Uterus (tissue), 4 donors: Measurements from ENCODE around the gene PRRT3. TPM values are rescaled to one million over a fixed set of nuclear protein-coding genes. Genes with fewer than 3 reads are reported as not detected.

Experiments used
- DNase-seq, 2 donors: peaks; one replicate each; pipeline ENCODE4 v3.0.0-alpha.2; 2019 to 2020
- H3K27ac ChIP-seq, 2 donors: fragments of 200-600 bp; sonication (generic); 1 replicate in 1 of 2; 2 replicates in 1 of 2; pipeline ENCODE4 v1.5.1; 2016 to 2018
- H3K27me3 ChIP-seq, 2 donors: fragments of 200-600 bp; sonication (generic); one replicate each; pipeline ENCODE4 v1.5.1; 2018 to 2019; ENCODE audit warnings: control low read depth in 1 of 2
- H3K36me3 ChIP-seq, 2 donors: fragments of 200-600 bp; sonication (generic); one replicate each; pipeline ENCODE4 v1.5.1; 2019; ENCODE audit warnings: control low read depth in 1 of 2
- H3K4me1 ChIP-seq, 2 donors: fragments of 200-600 bp; sonication (generic); one replicate each; pipeline ENCODE4 v1.5.1; 2018 to 2019; ENCODE audit warnings: control low read depth in 1 of 2
- H3K4me3 ChIP-seq, 2 donors: fragments of 200-600 bp; sonication (generic); 1 replicate in 1 of 2; 2 replicates in 1 of 2; pipeline ENCODE4 v1.5.1; 2018 to 2019; ENCODE audit warnings: mild to moderate bottlenecking in 1 of 2
- H3K9me3 ChIP-seq, 2 donors: fragments of 200-600 bp; sonication (generic); one replicate each; pipeline ENCODE4 v1.5.1; 2019; ENCODE audit warnings: control low read depth in 1 of 2
- CTCF ChIP-seq, 4 experiments: fragments of 200-600 bp in 2 of 4; fragments of 450-650 bp in 2 of 4; sonication (generic) in 2 of 4; IDR thresholded peaks; one replicate each; pipeline ENCODE4 v1.5.1; 2016 to 2019; ENCODE audit warnings: antibody characterized with exemption in 4 of 4, mild to moderate bottlenecking in 2 of 4, moderate library complexity in 1 of 4
- POLR2A ChIP-seq, 2 donors: fragments of 450-650 bp; IDR thresholded peaks; one replicate each; pipeline ENCODE4 v1.6.1; 2016; ENCODE audit warnings: antibody characterized with exemption in 2 of 2, mild to moderate bottlenecking in 1 of 2, moderate library complexity in 1 of 2
- intact Hi-C: fragments of 100-400 bp; cut with DNase I; formaldehyde crosslinking; loops from one replicate; pipeline ENCODE4 v1.15.1; 2023; ENCODE audit warnings: low total_unique reads
- total RNA-seq, 4 donors: library from RNA; depleted of rRNA in 3 of 4; stranded (reverse); fragments of >200 nt in 3 of 4; gene quantifications; one replicate each; pipeline versions ENCODE4 v1.1.0 to v1.2.4, GENCODE V29; 2014 to 2023
- donor health status: DM: yes; HTN: yes; CAD: no.

The PRRT3 gene
- total RNA-seq, 4 donors from 2014 or later, result 0.51 to 8.2 (median 2.2) TPM

- H3K4me1 ChIP-seq, result peaks cover 5 to 9% of the 10 kb centered on the region in 2 donors
- H3K4me3 ChIP-seq, result peak overlapping the region; percentile 59 to 75
- no peaks in the 10 kb centered on the region for H3K36me3 ChIP-seq
- H3K27me3 ChIP-seq, result no peaks in the 10 kb centered on the region
- peak overlapping the region; percentile 92 to 94 for H3K27ac ChIP-seq
- TF ChIP-seq POLR2A (IDR thresholded peaks at IDR 0.05) (no peak), CTCF (IDR thresholded peaks at IDR 0.05) (peak; percentile 68 to 91 (median 82))
- intact Hi-C loops, result no loop called here
- DNase-seq, result peak; percentile 75 to 89
- H3K9me3 ChIP-seq, result no peaks in the 10 kb centered on the region
Measured at GRCh38 chr3:9932843-9933560, 19.2 kb downstream of the PRRT3 start.

GRCh38 chr3:9932535-9932842, 19.7 kb downstream of the PRRT3 start:
- Histone ChIP-seq H3K27me3 (no peaks in the 10 kb centered on the region), H3K4me3 (peak overlapping the region; percentile 59 to 75), H3K27ac (peak overlapping the region; percentile 92 to 94), H3K9me3 (no peaks in the 10 kb centered on the region), H3K36me3 (no peaks in the 10 kb centered on the region), H3K4me1 (peaks cover 5 to 9% of the 10 kb centered on the region in 2 donors)
- DNase-seq, result no peak
- intact Hi-C loops, result no loop called here
- TF ChIP-seq POLR2A (IDR thresholded peaks at IDR 0.05), result peak; percentile 27 to 49
- TF ChIP-seq CTCF (IDR thresholded peaks at IDR 0.05), result no peak

- DNase-seq, result no peak
- intact Hi-C loops, result no loop called here
- Histone ChIP-seq H3K4me1 (peaks cover 5 to 7% of the 10 kb centered on the region in 2 donors), H3K4me3 (no peak overlapping the region), H3K9me3 (no peaks in the 10 kb centered on the region), H3K27ac (no peak overlapping the region), H3K27me3 (no peaks in the 10 kb centered on the region), H3K36me3 (no peaks in the 10 kb centered on the region)
- no peak for TF ChIP-seq CTCF (IDR thresholded peaks at IDR 0.05)
- TF ChIP-seq POLR2A (IDR thresholded peaks at IDR 0.05), result no peak
Measured at GRCh38 chr3:9930804-9931418, 21.3 kb downstream of the PRRT3 start.

- DNase-seq, result no peak
- no peaks in the 10 kb centered on the region for H3K27me3 ChIP-seq
- H3K9me3 ChIP-seq, result no peaks in the 10 kb centered on the region
- no peaks in the 10 kb centered on the region for H3K4me1 ChIP-seq
- TF ChIP-seq CTCF (IDR thresholded peaks at IDR 0.05) (no peak), POLR2A (IDR thresholded peaks at IDR 0.05) (no peak)
- no peak overlapping the region for H3K27ac ChIP-seq
- intact Hi-C loops, result no loop called here
- H3K4me3 ChIP-seq, result no peak overlapping the region
- no peaks in the 10 kb centered on the region for H3K36me3 ChIP-seq
Measured at GRCh38 chr3:9928158-9928557, 24.1 kb downstream of the PRRT3 start.

- Histone ChIP-seq H3K4me3 (no peak overlapping the region), H3K9me3 (no peaks in the 10 kb centered on the region), H3K27ac (peak overlapping the region in 1 of 2 donors; percentile 93), H3K27me3 (no peaks in the 10 kb centered on the region), H3K36me3 (no peaks in the 10 kb centered on the region), H3K4me1 (peaks cover 4 to 14% of the 10 kb centered on the region in 2 donors)
- TF ChIP-seq POLR2A (IDR thresholded peaks at IDR 0.05) (no peak), CTCF (IDR thresholded peaks at IDR 0.05) (no peak)
- intact Hi-C loops, result loop anchor here (10.0 kb wide), 1 partner anchor 54 kb away; no protein-coding TSS in a partner anchor
- no peak for DNase-seq
Measured at GRCh38 chr3:9918261-9919038, 33.8 kb downstream of the PRRT3 start.
